Measurements from ENCODE around the gene GLIPR1.

Gene GLIPR1

DNA sequence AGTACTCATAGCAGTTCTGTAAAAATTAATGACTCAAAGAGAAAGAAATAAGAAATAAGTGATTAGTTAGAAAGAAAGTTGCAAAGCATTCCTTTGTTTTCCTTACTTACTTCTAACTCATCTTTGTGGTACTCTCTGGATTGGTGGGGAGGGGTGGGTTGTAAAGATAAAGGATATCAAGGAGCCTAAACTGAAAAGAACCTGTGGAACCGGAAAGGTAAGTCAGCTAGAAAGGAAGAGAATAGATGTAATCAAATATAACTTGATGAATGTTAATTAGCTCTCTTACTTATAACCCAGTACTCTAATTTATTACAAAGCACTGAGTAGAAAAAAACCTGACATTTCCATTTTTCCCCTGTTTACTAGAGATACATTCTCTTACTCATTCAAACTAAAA lies 68.3 kb downstream of the GLIPR1 start:
- no peak for DNase-seq (ENCODE audit: low read depth)
- no peak overlapping the region for H3K4me3 ChIP-seq (ENCODE audit: low read depth, low read length)
- TF ChIP-seq, protein P1, sequence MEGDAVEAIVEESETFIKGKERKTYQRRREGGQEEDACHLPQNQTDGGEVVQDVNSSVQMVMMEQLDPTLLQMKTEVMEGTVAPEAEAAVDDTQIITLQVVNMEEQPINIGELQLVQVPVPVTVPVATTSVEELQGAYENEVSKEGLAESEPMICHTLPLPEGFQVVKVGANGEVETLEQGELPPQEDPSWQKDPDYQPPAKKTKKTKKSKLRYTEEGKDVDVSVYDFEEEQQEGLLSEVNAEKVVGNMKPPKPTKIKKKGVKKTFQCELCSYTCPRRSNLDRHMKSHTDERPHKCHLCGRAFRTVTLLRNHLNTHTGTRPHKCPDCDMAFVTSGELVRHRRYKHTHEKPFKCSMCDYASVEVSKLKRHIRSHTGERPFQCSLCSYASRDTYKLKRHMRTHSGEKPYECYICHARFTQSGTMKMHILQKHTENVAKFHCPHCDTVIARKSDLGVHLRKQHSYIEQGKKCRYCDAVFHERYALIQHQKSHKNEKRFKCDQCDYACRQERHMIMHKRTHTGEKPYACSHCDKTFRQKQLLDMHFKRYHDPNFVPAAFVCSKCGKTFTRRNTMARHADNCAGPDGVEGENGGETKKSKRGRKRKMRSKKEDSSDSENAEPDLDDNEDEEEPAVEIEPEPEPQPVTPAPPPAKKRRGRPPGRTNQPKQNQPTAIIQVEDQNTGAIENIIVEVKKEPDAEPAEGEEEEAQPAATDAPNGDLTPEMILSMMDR (IDR thresholded peaks at IDR 0.05; ENCODE audit: low read depth, low read length, missing control alignments), result no peak

DNA sequence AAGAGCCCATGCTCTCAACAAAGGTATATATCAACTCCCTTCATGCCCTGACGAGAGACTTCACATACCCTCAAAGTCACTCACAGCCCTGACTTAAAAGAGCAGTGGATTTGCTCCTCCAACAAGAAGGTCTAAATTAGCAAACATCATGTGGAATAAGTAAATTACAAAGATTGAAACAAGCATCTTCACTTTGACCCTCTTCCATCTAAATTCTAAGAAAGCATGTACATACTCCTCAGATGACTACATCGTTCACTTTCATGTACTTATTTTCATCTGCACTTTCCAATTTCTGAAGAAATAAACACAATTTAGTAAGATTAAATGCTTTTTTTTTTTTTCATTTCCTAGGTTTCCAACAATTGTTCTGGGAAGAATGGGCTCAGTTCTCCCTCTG lies 69.4 kb downstream of the GLIPR1 start:
- no peak overlapping the region for H3K4me3 ChIP-seq (ENCODE audit: low read depth, low read length)
- TF ChIP-seq, protein P1 (IDR thresholded peaks at IDR 0.05; ENCODE audit: low read depth, low read length, missing control alignments), result no peak
- no peak for DNase-seq (ENCODE audit: low read depth)

DNA sequence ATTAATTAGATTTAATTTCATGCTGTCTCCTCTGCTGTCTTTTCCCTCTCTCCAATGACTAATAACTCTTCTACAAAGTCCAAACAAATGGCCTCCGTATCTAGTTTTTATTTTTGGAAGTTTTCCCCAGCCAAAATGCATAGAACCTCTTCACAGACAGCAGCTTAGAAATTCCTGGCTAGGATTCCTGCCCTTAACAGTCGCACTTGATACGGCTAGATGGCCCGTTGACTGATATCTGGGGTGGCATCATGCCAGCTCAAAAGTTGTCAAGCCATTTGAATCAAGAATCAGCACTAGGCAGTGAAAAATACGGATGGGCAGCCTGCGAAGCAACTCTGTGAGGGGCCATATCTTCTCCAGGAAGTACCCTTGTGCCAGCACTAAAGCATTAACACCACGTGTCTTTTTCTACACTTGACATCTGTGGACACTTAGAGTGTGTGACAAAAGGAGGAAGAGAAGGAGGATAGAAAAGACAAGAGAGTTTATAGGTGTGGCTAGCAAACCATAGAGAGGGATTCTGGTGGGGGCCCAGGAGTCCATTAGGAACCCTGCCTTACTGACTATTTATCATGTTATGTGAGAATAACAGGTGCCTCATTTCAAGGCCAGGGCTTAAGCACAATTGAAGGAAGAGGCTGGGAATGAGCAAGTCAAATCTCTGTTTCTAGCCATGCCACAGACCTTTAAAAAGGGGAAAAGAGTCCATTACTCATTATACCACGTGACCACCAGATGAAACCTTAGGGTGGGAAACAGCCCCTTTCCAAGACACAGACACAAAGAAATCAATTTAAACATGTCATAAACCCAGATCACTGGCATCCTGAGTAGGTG lies 70.1 kb downstream of the GLIPR1 start:
- DNase-seq (ENCODE audit: low read depth), result no peak
- TF ChIP-seq, protein P1 (IDR thresholded peaks at IDR 0.05; ENCODE audit: low read depth, low read length, missing control alignments), result no peak
- no peak overlapping the region for H3K4me3 ChIP-seq (ENCODE audit: low read depth, low read length)

DNA sequence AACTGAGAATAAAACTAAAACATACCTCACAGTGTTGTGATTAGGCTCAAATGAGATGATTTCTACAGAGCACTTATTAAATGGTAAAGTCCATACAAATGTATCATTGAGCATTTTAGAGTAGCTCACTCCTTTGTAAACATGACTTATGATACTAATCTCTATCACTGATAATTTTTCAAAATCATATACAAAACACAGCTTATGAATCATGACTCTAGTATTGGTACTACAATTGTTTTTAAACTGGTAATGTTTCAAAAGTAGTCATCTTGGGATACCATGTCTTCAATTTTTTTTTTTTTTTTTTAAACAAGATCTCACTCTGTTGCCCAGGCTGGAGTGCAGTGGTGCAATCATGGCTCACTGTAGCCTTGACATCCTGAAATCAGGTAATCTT lies 70.9 kb downstream of the GLIPR1 start:
- TF ChIP-seq, protein P1 (IDR thresholded peaks at IDR 0.05; ENCODE audit: low read depth, low read length, missing control alignments), result no peak
- no peak for DNase-seq (ENCODE audit: low read depth)
- H3K4me3 ChIP-seq (ENCODE audit: low read depth, low read length), result no peak overlapping the region

DNA sequence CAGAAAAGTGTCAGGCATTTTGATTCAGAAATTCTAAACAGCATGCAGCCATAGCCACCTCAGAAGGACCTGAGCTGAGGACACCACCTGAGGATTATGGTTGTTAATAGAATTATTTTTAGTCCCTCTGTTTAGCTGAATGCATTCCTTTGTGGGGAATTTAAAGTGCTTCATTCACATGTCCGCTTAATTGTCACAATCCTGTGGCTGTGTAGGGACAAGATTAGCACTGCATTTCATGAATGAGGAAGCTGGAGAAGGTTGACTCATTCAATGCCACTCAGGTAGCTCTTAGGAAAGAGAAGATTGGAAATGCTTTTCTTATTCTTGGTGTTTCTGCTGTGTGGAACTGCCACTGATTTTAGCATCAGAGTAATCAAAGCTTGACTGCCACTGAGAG lies 72.8 kb downstream of the GLIPR1 start:
- TF ChIP-seq, protein P1 (IDR thresholded peaks at IDR 0.05; ENCODE audit: low read depth, low read length, missing control alignments), result no peak
- DNase-seq (ENCODE audit: low read depth), result no peak
- H3K4me3 ChIP-seq (ENCODE audit: low read depth, low read length), result no peak overlapping the region

Data from GM12864 (cell line).